Activated T-helper 17 cell treated with anti-CD3 and anti-CD28 coated beads, Interleukin-2, amount 50 U/mL, for 72 hours (primary cell): ENCODE results near the gene ATP9B. TPM values are rescaled to one million over a fixed set of nuclear protein-coding genes. Genes with fewer than 3 reads are reported as not detected.

Experiments
- ATAC-seq: fragments of 150-1000 bp; cut with Tn5 transposase; replicated peaks from 2 replicates; pipeline ENCODE4 v1.10.0; 2021; ENCODE audit warnings: mild to moderate bottlenecking, moderate library complexity
- H3K27ac Mint-ChIP-seq: one replicate; pipeline ENCODE4 v1.8.0; 2022; ENCODE audit warnings: mixed read lengths
- H3K27me3 Mint-ChIP-seq: one replicate; pipeline ENCODE4 v1.8.0; 2022; ENCODE audit warnings: mixed read lengths
- H3K36me3 Mint-ChIP-seq: one replicate; pipeline ENCODE4 v1.8.0; 2022; ENCODE audit warnings: low read depth, mild to moderate bottlenecking, mixed read lengths
- H3K4me1 Mint-ChIP-seq: one replicate; pipeline ENCODE4 v1.8.0; 2022; ENCODE audit warnings: mixed read lengths
- H3K4me3 Mint-ChIP-seq: one replicate; pipeline ENCODE4 v1.8.0; 2022; ENCODE audit warnings: mild to moderate bottlenecking, mixed read lengths
- H3K9me3 Mint-ChIP-seq: one replicate; pipeline ENCODE4 v1.8.0; 2022; ENCODE audit warnings: mixed read lengths
- total RNA-seq, 2 donors: library from RNA; stranded (reverse); gene quantifications; one replicate each; pipeline ENCODE4 v1.2.3, GENCODE V29; 2022

The ATP9B gene
- total RNA-seq, 2 donors from 2014 or later, result 23.3 to 29.4 TPM

DNA sequence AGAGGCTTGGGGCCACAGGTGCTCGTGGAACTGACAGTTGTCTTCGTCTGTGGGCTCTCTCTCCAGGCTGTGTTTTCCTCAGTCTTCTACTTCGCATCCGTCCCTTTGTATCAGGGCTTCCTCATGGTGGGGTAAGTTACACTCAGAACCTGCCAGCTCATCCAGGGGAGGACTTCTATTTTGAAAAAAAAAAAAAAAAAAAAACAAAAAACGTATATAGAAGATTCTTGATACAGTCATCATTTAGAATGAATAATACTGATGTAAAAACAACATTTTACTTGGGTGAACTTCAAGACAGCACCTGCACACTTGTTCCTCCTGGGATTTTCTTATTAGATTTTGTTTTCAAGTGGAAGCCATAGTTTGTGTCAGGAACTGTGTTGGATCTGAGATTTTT is 278.9 kb downstream of the ATP9B start:
- Mint-ChIP-seq H3K4me1 (no peaks in the 10 kb centered on the region), H3K27ac (no peak overlapping the region), H3K9me3 (no peaks in the 10 kb centered on the region), H3K36me3 (peaks cover 78% of the 10 kb centered on the region), H3K27me3 (no peaks in the 10 kb centered on the region), H3K4me3 (no peak overlapping the region)
- ATAC-seq, result no peak

DNA sequence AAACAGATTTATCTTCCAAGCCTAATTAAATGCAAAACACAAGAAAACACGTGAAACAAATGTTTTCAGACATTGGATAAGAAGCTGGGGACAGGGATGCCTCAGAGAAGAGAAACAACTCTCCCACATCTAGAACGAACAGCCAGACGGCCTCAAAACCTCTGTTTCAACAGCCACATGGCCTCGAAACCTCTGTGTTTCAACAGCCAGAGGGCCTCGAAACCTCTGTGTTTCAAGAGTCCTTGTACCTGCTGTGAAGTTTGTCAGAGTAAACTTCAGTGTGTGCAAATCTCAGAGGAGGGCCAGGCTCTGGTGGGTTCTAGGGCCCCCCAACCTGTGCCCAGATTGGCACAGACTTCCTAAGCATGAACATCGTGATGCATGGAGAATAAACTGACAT is 283.2 kb downstream of the ATP9B start:
- no peak for ATAC-seq
- Mint-ChIP-seq H3K27ac (peak overlapping the region; percentile 37), H3K4me3 (no peak overlapping the region), H3K36me3 (peaks cover 34% of the 10 kb centered on the region), H3K27me3 (no peaks in the 10 kb centered on the region), H3K9me3 (no peaks in the 10 kb centered on the region), H3K4me1 (no peaks in the 10 kb centered on the region)

DNA sequence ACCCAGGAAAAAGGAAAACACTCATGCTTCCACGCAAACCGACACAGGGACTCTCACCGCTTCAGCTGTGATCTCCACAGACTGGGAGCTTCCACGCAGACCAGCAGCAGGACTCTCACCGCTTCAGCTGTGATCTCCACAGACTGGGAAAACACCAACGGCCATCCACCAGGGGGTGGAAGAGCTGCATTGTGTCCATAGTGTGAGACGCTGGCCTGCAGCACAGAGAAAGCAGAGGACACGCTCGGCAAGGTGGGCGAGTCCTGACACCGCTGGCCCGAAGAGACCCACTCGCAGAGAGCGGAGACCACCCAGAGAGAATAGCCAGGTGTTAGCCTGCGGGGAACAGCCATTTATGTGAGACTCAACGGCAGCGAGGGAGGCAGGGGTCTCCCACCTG is 284.1 kb downstream of the ATP9B start:
- Mint-ChIP-seq H3K36me3 (peaks cover 26% of the 10 kb centered on the region), H3K27me3 (no peaks in the 10 kb centered on the region), H3K4me3 (no peak overlapping the region), H3K9me3 (no peaks in the 10 kb centered on the region), H3K4me1 (no peaks in the 10 kb centered on the region), H3K27ac (no peak overlapping the region)
- no peak for ATAC-seq

DNA sequence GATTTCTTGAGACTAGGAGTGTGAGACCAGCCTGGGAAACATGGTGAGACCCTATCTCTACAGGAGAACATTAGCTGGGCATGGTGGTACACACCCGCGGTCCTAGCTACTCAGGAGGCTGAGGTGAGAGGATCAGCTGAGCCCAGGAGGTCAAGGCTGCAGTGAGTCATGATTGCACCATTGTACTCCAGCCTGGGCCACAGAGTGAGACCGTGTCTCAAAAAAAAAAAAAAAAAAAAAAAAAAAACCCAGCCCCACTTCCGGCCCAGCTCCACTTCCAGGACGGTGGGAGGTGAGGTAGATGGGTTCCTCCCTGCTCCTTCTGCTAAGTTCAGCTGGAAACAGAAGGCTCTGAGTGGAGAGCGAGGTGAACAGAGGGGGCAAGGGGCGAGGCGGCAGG is 285.2 kb downstream of the ATP9B start:
- H3K27ac Mint-ChIP-seq, result no peak overlapping the region
- no peak for ATAC-seq
- no peak overlapping the region for H3K4me3 Mint-ChIP-seq
- no peaks in the 10 kb centered on the region for H3K27me3 Mint-ChIP-seq
- H3K36me3 Mint-ChIP-seq, result peaks cover 22% of the 10 kb centered on the region
- no peaks in the 10 kb centered on the region for H3K9me3 Mint-ChIP-seq
- no peaks in the 10 kb centered on the region for H3K4me1 Mint-ChIP-seq

DNA sequence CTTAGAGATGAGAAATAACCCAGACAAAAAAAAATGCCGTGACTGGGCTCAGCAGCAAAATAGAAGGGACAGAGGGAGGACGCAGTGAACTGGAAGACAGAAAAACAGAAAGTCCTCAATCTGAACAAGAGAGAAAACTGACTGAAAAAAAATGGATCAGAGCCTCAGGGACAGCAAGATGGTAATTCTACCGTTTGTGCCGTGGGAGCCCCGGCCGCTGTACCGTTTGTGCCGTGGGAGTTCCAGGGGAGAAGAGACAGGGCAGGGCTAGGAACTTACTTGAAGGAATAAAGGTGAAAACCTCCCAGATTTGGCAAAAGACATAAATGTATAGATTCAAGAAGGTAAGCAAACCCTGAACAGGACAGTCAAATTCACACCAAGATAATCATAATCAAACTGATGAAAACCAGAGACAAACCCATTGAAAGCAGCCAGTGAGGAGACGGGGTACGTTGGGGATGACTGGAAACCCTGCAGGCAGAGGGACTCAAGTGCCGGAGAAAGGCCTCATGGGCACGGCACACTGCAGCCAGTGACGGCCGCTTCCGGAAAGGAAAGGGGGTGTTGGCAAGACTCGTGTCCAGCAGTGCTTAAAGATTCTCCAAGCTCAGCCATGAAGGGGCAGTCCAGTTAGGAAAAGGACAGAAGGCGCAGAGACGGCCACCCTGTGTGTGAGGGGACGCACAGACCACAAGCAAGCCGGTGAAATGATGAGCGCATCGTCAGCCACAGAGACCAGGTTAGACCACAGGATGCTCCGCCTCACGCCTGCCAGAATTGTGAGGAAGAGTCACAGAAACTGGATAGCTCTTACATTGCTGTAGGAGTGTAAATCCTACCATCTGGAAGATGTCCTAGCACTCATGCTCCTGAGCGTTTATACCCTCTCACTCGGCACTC is 286.5 kb downstream of the ATP9B start:
- Mint-ChIP-seq H3K9me3 (no peaks in the 10 kb centered on the region), H3K4me3 (no peak overlapping the region), H3K27me3 (no peaks in the 10 kb centered on the region), H3K4me1 (no peaks in the 10 kb centered on the region), H3K36me3 (peaks cover 32% of the 10 kb centered on the region), H3K27ac (peak overlapping the region; percentile 7)
- no peak for ATAC-seq

DNA sequence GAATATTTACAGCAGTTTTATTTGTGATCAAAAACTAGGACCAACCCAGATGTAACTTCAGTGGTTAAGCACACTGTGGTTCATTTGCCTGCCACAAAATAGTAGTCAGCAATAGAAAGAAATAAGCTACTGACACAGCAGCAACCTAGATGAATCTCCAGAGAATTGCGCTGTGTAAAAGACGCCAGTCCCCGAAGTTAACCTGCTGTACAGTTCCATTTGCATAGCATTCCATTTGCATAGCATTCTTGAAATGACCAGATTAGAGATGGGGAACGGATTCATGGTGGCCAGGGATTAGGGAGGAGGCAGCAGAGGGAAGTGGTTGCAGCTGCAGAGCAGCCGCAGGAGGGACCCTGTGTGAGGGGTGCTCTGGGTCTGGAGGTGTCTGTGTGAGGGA is 287.2 kb downstream of the ATP9B start:
- no peaks in the 10 kb centered on the region for H3K27me3 Mint-ChIP-seq
- no peaks in the 10 kb centered on the region for H3K4me1 Mint-ChIP-seq
- H3K36me3 Mint-ChIP-seq, result peaks cover 32% of the 10 kb centered on the region
- peak overlapping the region; percentile 29 for H3K27ac Mint-ChIP-seq
- H3K9me3 Mint-ChIP-seq, result no peaks in the 10 kb centered on the region
- no peak for ATAC-seq
- no peak overlapping the region for H3K4me3 Mint-ChIP-seq

DNA sequence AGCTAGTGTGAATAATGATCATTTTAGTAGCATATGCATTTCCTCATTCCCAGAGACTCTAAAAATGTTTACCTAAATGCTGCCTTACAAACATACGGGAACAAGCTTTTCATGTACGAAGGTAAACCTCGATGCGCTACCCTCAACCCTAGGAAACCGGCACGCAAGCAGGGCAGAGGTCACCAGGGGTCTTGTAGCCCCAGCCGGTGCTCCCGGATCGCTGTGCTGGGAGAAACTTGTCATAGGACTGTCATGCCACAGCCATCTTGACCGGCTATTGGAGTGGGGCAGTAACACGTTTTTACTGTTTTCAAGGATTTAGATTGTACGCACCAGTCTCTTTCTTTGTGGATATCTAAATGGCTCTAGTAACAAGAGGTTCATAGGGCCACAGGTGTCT is 291.7 kb downstream of the ATP9B start:
- H3K36me3 Mint-ChIP-seq, result peaks cover 45% of the 10 kb centered on the region
- no peaks in the 10 kb centered on the region for H3K9me3 Mint-ChIP-seq
- no peak overlapping the region for H3K27ac Mint-ChIP-seq
- no peaks in the 10 kb centered on the region for H3K27me3 Mint-ChIP-seq
- H3K4me1 Mint-ChIP-seq, result peaks cover 3% of the 10 kb centered on the region
- ATAC-seq, result no peak
- no peak overlapping the region for H3K4me3 Mint-ChIP-seq

DNA sequence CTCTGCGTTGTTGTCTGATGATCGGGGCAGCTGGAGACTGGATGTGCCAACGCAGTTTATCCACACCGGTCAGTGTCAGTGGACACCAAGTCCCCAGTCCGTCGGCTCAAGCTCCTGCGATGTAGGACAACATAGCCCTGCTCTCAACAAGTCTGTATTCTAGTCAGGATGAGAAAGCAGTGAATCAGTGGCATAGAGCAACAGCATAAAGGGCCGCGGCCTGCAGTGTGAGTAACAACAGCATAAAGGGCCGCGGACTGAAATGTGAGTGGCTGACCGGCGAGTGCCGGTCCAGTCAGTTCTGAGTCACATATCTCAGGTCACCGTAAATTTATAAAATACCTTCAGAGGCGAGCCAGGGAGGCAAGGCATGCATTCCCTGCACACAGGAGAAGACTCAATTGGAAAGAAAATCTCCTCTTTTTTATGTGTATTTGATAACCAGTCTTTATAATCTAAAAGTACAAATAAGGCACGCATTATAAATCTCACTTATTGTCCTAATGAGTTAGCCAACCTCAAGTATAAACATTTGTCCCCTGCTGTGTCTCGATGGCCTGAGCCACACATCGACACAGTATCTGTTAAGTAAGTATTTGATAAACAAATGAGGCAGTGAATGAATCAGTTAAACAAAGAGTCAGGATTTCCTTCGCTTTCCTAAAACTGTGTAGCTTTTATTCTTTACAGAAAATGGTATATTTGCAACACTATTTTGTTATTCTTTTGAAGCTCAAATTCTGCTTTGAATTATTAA is 292.8 kb downstream of the ATP9B start:
- Mint-ChIP-seq H3K36me3 (peaks cover 45% of the 10 kb centered on the region), H3K27me3 (no peaks in the 10 kb centered on the region), H3K4me1 (peaks cover 3% of the 10 kb centered on the region), H3K9me3 (no peaks in the 10 kb centered on the region), H3K4me3 (no peak overlapping the region), H3K27ac (no peak overlapping the region)
- ATAC-seq, result no peak

DNA sequence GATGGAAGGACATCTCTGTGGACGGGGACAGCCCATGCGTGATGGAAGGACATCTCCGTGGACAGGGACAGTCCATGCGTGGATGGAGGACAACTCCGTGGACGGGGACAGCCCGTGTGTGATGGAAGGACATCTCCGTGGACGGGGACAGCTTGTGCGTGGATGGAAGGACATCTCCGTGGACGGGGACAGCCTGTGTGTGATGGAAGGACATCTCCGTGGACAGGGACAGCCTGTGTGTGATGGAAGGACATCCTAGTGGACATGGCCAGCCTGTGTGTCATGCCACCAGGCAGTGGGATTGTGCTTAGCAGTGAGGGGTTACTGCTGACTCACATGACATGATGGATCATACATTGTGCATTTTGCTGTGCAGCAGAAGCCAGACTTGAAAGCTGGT is 296.5 kb downstream of the ATP9B start:
- H3K4me1 Mint-ChIP-seq, result peaks cover 17% of the 10 kb centered on the region
- H3K36me3 Mint-ChIP-seq, result peaks cover 27% of the 10 kb centered on the region
- no peak for ATAC-seq
- H3K27ac Mint-ChIP-seq, result no peak overlapping the region
- H3K27me3 Mint-ChIP-seq, result no peaks in the 10 kb centered on the region
- H3K9me3 Mint-ChIP-seq, result no peaks in the 10 kb centered on the region
- no peak overlapping the region for H3K4me3 Mint-ChIP-seq

DNA sequence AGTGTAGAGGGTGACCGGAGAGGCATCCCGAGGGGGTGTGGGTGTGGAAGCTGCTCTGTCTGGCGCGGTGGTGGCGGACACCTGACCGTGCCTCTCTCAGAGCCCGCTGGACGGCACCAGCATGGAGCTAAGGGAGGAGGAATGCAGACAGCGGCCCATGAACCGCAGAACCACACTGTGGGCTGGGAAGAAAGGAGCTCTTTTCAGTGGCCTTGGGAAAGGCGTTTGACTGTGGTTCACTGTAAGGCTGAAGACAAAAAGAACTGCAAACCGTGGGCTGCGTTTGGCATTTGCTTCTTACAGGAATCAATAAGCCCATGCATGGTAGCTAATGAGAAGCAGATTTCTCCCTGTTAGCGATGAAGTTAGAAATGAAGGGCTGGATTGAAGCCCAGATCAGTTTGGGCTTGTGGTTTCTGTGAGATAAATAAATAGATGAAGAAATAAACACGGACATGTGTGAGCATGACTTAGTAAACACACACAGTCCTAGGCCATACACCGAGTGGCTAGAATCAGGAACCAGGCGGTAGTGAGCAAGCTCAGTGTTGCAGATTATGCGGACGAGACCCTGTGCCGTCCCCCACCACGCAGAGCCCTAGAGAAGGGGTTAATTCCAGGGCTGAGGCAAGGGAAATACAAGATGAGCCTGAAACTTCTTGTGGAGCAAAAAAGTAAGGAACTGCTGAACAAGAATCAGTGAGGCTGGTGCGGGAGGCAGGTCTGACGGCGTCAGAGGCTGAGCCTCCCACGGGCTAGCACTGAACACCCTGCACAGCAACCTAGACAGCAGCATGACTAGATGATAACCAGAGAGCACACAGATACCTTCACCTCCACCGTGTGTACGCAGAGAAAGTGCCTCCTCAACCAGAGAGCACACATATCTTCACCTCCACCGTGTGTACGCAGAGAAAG is 297.2 kb downstream of the ATP9B start:
- Mint-ChIP-seq H3K36me3 (peaks cover 19% of the 10 kb centered on the region), H3K27me3 (no peaks in the 10 kb centered on the region), H3K4me3 (no peak overlapping the region), H3K4me1 (peaks cover 19% of the 10 kb centered on the region), H3K27ac (peak overlapping the region; percentile 54), H3K9me3 (no peaks in the 10 kb centered on the region)
- no peak for ATAC-seq

DNA sequence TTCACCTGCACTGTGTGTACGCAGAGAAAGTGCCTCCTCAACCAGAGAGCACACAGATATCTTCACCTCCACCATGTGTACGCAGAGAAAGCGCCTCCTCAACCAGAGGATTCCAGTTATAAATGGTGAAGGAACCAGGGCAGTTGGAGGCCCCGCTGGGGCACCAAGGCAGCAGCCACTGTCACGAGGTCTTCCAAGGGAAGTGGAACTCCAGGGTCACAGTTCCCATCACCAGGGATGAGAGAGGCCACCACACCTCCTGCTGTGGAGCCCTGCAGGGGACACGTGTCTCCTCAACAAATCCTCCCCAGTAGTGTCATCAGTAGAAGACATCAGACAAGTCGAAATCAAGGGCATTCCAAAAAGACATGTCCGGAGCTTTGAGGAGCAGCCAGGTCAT is 298.3 kb downstream of the ATP9B start:
- Mint-ChIP-seq H3K9me3 (no peaks in the 10 kb centered on the region), H3K4me3 (no peak overlapping the region), H3K4me1 (peaks cover 24% of the 10 kb centered on the region), H3K27me3 (no peaks in the 10 kb centered on the region), H3K36me3 (peaks cover 9% of the 10 kb centered on the region), H3K27ac (no peak overlapping the region)
- no peak for ATAC-seq

DNA sequence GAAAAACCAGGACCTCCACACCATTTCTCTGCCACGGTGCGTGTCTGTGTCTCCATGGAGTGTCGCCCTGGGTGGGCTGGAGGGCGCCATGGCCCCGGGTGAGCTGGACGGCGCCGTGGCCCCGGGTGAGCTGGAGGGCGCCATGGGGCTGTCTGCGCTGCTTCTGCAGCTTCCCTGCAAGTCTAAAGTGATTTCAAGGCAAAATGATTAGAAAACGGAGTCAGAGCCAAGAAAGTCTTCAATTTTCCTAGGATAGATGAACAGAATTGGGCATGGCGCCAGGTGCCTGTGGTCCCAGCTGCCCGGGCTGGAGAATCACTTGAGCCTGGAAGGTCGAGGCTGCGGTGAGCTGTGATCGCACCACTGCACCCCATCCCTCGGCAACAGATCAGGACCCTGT is 298.8 kb downstream of the ATP9B start:
- Mint-ChIP-seq H3K27ac (peak overlapping the region; percentile 68), H3K36me3 (peaks cover 8% of the 10 kb centered on the region), H3K4me1 (peaks cover 24% of the 10 kb centered on the region), H3K27me3 (no peaks in the 10 kb centered on the region), H3K9me3 (no peaks in the 10 kb centered on the region), H3K4me3 (no peak overlapping the region)
- no peak for ATAC-seq

DNA sequence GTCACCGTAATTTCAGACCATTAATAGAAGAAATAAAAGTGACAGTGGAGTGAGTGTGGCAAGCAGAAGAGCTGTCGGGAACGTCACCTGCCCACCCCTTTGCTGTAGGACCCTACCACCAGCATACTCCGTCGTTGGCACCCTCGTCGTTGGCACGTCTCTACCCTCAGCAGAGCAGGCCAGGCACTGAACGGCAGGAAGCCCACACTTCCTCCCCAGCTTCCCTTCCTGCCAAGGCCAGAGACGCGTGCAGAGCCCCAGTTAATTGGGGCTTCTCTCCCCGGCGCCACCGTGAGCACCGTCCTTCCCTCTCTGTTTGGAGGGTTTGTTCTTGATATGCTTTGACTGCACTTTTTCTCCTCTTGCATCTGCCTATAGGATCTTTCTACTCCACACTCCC is 299.5 kb downstream of the ATP9B start:
- Mint-ChIP-seq H3K4me1 (peaks cover 20% of the 10 kb centered on the region), H3K27ac (peak overlapping the region; percentile 68), H3K27me3 (no peaks in the 10 kb centered on the region), H3K9me3 (no peaks in the 10 kb centered on the region), H3K4me3 (no peak overlapping the region), H3K36me3 (peaks cover 1% of the 10 kb centered on the region)
- ATAC-seq, result no peak

DNA sequence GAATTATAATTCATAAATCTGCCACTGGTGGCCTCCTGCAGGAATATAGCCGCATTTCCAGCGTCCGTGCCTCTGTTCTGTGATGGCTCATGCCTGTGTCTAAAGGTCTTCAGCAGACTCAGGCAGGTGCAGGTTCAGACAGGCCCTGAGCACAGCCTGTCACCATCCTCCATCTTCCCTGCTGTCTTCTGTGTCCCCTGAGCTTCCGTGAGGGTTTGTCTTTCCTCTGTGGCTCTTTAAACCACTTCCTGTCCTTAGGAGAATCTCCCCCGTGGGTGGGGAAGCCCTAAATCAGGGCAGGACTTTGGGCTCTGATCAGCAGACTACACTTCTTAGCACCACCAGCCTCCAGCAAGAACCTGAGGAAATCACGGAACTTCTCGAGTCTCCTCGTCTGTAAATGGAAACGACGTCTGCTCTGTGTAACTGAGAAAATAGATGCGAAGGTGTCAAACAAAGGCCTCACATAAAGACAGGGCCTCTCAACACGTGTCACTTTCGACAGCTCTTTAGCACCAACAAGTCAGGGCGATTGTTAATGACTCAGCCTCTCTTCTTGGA is 302.4 kb downstream of the ATP9B start:
- H3K4me3 Mint-ChIP-seq, result peak overlapping the region; percentile 22
- peak overlapping the region; percentile 74 for H3K27ac Mint-ChIP-seq
- H3K27me3 Mint-ChIP-seq, result no peaks in the 10 kb centered on the region
- H3K4me1 Mint-ChIP-seq, result peaks cover 20% of the 10 kb centered on the region
- H3K36me3 Mint-ChIP-seq, result peaks cover 6% of the 10 kb centered on the region
- ATAC-seq, result peak; percentile 74
- H3K9me3 Mint-ChIP-seq, result no peaks in the 10 kb centered on the region
